GM21447 (cell line): ENCODE results near the gene UNC13B.
"Not testable (repeated sequence)": the region's sequence is repeated elsewhere in the genome, so short reads cannot be mapped to it uniquely, and the experiment has no call there.

Experiments
- ATAC-seq: cut with Tn5 transposase; IDR thresholded peaks from one replicate; pipeline ENCODE4 v1.9.1; 2021; ENCODE audit not compliant: unreplicated experiment

UNC13B gene

DNA sequence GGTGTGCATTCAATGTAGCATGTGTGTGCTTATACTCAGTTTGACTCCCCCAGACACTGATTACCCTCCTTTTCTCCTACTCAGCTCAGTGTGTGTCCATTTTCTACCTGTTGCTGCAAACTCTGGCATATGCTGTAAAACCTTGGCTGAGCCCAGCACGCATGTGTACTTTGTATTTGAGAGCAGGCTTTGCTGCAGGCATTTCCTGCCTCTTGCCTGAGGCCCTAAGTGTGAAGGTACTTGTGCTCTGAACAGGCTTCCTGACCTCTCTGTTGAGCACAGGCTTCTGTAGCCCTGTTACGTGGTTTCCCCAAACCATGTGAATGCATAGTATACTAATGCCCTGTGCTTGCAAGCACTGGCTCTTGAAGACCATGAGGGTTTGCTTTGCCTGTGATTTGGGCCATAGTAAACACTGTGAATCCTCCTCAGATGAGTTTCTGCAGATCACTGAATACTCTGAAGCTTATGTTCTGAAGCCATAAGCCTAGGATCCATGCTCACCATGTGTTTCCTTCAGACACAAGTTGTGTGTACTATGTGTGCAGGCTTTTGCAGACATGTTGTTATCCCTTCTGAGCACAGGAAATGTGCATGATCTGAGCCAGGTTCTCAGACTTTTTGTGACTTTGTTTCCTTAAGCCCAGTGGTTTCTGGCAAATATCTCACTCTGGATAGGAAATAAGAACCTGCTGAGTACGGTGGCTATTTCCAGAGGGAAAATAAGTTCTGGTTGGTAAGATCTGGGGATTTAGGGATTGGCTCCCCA lies 203.2 kb downstream of the UNC13B start:
- ATAC-seq: no peak

DNA sequence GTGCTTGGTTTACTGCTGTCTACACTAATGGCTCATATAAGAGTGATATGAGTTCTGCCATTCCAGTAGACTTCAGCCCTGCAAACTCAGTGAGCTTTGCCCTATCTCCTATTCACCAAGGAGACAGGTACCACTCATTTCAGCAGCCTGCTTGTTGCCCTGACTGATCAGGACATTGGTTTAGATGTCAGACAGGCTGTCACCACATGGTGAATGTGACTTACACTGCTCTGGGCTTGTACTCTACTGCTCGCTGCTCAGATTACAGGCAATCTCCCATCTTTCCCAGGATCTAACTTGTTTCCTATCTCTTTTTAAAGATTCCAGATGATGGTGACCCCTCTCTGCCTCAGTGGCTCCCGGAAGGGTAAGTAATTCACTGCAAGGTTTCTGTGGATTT lies 204.8 kb downstream of the UNC13B start:
- ATAC-seq: no peak

- ATAC-seq: no peak
Observed at GRCh38 chr9:35367451-35367850, 205.6 kb downstream of the UNC13B start.

DNA sequence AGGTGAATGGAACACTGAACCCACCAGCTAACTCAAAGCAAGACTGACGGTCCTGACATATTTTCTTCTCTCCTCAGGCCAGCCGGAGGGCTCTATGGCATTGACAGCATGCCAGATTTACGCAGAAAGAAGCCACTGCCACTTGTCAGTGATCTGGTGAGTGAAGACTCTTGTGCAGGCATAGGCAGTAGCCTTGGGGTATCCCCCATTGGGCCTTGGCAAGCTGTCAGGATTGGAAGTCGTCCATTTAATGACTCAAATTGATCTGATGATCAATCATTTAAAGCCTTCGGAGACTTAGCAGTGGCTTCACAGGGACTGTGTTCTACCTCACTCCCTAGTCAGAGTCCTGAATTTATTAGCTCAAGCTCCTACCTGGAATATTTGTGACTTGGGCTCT lies 208.4 kb downstream of the UNC13B start:
- ATAC-seq: no peak

GRCh38 chr9:35374436-35374835 lies 212.6 kb downstream of the UNC13B start:
- ATAC-seq: no peak

DNA sequence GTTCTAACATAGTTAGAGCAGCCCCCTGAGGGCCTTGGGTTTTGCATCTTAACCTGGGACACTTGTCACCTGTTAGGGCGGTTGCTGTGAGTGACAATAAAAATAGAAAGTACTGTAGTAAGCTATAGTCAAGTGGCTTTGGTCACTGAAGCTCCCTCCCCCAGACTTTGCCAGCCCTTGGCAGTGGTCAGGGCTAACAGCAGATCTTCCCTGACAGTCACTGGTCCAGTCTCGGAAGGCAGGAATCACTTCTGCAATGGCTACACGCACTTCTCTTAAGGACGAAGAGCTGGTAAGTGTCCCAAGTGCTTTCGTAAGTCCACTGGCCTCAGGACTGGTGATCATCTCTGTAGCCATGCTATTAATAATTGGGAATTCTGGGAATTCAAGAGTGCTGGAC lies 213.1 kb downstream of the UNC13B start:
- ATAC-seq: no peak

DNA sequence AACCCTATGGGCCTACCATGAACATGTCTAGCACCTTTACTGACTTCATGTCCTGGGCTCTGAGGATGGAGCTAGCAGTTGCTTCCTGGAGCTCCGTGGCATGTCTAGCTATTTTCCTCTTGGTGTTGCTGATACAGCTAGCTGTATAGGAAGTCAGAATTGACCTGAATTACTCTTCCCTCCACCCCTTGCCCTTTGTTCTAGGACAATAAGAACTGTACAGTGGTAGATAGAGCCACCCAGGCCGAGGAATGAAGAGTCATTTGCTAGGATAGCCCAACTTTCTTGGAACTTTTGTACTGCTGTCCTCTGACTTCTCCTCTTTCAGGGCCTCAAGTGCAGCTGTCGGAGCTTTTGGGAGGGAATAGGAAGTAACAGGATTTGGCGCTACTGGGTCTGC lies 218.2 kb downstream of the UNC13B start:
- no peak for ATAC-seq

DNA sequence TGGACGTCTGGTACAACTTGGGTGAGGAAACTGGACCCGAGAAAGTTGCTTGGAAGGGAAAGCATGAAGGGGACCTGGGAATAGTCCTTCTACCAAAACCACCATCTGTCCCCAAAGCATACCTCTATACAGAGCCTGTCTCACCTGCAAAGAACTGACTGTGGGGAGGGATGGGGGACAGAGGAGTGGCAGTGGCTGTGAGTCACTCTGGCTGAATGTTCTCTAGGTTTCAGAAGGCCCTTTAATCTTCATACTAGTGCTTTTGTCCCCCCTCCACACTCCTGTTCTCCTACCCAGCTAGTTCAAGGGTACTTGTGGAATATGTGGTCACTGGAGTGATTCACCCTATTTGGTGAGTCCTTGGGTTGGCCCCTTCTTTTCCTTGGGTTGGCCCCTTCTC lies 218.8 kb downstream of the UNC13B start:
- ATAC-seq: no peak

DNA sequence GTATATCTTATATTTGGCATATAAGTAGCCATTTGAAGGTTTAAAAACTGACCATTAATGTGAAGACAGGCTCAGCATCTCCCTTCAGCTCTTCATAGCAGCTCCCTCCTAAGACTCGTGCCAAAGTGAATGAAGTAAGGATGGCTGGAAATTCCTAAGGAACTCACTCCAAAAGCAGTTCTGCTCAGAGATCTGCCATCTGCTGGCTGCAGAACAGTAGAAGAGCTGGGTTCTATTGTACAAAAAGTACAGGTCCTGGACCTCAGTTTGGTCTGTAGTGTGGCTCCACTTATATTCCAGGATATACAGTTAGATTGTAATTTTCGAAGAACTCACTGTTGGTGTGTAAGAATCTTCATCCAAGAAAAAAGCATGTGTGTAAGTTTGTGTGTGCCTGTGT lies 223.2 kb downstream of the UNC13B start:
- no peak for ATAC-seq

- no peak for ATAC-seq
Observed at GRCh38 chr9:35395076-35395705, 233.4 kb downstream of the UNC13B start.

GRCh38 chr9:35395706-35396101 lies 233.9 kb downstream of the UNC13B start:
- ATAC-seq: no peak

- ATAC-seq: no peak
Observed at GRCh38 chr9:35396560-35397215, 234.9 kb downstream of the UNC13B start.

DNA sequence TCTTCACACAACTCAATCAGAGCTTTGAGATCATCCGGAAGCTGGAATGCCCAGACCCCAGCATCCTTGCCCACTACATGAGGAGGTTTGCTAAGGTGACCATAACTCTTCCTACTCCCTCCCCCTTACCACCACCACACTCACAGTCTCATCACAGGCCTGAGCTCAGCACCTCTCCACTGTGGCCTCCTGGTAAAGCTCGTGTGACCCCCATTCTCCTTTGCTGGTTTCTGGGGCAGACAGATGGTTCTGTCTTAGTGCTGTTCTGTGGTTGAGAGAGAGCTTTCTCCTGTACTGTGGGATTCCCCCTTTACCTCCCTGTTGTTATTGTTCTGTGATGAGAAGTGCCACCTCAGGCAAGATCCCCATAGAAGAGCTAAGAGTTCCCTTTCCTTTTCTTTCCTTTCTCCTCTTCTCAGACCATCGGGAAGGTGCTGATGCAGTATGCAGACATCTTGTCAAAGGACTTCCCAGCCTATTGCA lies 235.4 kb downstream of the UNC13B start:
- ATAC-seq: no peak

DNA sequence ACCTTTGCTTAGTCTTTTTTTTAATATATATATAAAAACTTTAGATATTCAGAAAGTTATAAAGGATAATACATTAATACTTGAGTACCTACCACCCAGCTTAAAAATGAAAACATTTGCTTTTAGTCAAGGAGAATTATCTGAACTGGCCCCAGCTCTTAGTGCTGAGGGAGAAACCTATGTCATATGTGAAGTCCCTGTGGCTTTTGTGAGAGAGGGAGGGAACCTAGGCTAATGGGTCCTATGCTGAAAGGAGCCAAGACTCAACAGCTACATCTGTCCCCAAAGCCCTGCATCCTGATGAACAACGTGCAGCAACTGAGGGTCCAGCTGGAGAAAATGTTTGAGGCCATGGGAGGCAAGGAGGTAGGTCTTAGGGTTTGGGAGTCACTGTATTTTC lies 236.1 kb downstream of the UNC13B start:
- no peak for ATAC-seq

- ATAC-seq: no peak
Observed at GRCh38 chr9:35398651-35399335, 237.0 kb downstream of the UNC13B start.

GRCh38 chr9:35404865-35405264 lies 243.1 kb downstream of the UNC13B start:
- no peak for ATAC-seq

GRCh38 chr9:35406183-35406959 lies 244.6 kb downstream of the UNC13B start:
- no peak for ATAC-seq

DNA sequence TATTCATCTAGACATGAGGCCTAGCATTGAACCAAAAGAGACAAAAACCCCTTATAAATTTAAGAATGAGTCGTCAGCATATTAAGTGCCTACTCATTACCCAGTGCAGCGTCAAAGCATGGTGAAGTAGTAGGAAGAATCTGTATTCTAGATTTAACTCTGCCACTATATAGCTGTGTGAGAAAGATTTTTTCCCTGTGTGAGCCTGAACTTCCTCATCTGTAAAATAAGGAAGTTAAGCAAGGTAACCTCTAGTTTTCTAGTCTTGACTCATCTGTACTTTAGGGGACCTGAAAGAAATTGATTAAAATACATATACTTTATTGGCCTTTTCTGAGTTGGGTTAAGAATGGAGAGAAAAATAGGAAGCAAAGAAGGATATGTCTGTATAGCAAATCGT lies 246.0 kb downstream of the UNC13B start:
- ATAC-seq: no peak

GRCh38 chr9:35409434-35409833 lies 247.6 kb downstream of the UNC13B start:
- ATAC-seq: not testable (repeated sequence)

DNA sequence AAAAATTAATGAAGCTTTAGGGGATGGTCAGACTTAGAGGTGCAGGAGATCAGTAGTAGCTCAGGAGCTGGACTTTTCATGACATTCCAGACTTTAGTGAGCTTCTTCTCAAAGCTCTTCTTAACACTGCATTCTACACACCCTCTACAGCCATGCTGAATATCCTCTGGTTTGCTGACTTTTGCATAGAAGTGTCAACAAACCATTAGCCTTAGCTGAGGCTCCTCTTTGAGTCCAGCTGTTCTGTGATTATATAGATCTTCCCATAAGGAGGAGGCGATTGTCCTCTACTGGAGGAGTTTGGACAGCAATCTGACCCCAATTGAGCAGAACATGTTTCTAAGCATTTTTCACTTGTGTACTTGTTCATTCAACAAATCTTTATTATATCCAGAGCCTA lies 253.1 kb downstream of the UNC13B start:
- no peak for ATAC-seq
